ENCODE measurements around the gene PPFIBP2.

Gene PPFIBP2

DNA sequence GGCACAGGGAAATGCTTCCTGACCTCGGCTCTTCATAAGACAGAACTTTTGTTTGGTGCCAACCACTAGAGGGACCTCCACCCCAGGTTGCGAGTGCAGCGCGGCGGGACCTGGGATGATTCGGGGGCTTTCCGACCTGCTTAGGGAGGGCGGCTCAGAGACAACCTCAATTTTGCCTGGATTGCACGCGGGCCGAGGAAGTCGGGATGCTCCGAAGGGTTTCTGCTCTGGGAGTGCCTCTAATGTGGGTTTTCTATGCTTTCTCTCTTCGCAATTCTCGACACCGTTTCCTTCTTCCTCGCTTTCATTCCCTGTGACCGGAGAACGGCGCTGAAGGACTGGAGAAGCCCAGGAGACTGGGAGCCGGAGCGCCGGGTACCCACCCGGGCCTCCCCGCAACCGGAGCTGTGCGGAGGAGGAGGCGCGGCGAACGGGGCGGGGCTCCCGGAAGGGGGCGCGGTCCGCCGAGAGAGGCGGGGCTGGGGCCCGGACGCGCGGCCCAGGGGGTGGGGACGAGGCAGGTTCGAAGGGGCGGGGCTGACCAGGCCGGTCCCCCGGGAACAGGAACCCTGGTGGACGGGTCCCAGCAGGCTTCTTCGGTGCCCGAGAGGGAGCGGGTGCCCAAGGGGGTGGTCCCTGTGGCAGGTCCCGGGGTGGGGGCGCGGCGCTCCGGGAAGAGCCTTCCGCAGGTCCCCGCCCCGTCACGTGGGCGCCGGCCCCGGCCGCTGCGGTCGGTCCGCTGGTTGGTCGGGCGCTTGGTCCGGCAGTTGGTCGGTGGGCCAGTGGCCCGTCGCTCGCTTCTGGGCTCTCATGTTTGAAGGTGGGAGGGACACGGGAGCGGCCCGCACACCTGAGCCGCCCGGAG, at the start of gene PPFIBP2:
Gene PPFIBP2 (plus strand): TSS at position 766 of the 865 bp plus-strand sequence. CDS start 35,477 bp downstream, outside the sequence.
- H3K36me3 ChIP-seq (ENCODE audit: insufficient read depth, low read length), result no peaks in the 10 kb centered on the region
- H2AFZ ChIP-seq (ENCODE audit: low read depth, low read length), result peak within 1 kb of the TSS; percentile 77
- peak within 1 kb of the TSS; percentile 51 for H3K4me3 ChIP-seq (ENCODE audit: low read length)
- H3K27me3 ChIP-seq (ENCODE audit: insufficient read depth, low read length), result peaks cover 34% of the 10 kb centered on the region
- no peaks in the 10 kb centered on the region for H3K9me3 ChIP-seq (ENCODE audit: low read length)
- peaks cover 9% of the 10 kb centered on the region for H3K4me1 ChIP-seq (ENCODE audit: insufficient read depth, low read length)

DNA sequence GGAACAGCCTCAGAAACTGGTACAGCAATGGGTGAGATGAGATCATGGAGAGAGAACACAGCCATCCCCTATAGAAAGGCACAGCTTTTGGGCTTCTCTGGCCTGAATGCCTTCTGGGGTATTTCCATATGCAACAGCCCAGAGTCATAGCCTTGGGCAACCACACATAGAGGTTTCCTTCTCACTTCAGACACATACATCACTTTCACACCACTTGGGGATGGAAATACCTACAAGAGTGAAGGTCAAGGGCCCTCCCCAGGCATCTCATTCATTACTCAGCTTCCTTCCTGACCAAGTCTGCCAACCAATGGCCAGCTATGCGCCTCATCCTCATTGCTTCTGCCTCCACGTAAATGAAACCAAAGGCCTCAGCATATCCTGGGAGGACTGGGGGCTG, 46.1 kb upstream of the PPFIBP2 start:
- H3K36me3 ChIP-seq (ENCODE audit: insufficient read depth, low read length), result no peaks in the 10 kb centered on the region
- H3K9me3 ChIP-seq (ENCODE audit: low read length), result no peaks in the 10 kb centered on the region
- H3K4me1 ChIP-seq (ENCODE audit: insufficient read depth, low read length), result no peaks in the 10 kb centered on the region
- H3K27me3 ChIP-seq (ENCODE audit: insufficient read depth, low read length), result no peaks in the 10 kb centered on the region
- H3K4me3 ChIP-seq (ENCODE audit: low read length), result no peak overlapping the region
- H2AFZ ChIP-seq (ENCODE audit: low read depth, low read length), result no peak overlapping the region

DNA sequence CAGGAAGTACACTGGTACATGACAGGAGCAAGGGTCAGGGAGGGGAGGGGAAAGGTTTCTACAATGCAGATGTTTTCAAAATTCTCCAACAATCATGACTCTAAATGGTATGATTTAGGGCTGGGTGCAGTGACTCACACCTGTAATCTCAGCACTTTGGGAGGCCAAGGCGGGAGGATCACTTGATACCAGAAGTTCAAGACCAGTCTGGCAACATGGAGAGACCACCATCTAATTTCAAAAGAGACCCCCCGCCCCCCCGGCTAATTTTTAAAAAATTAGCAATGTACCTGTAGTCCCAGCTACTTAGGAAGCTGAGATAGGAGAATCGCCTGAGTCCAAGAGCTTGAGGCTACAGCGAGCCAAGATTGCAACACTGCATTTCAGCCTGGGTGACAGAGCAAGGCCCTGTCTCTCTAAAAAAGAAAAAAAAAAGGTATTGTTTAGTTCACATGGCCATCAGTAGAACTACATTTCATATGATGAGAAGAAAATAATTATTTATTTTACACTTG, 44.4 kb upstream of the PPFIBP2 start:
- Histone ChIP-seq H3K4me1 (ENCODE audit: insufficient read depth, low read length) (no peaks in the 10 kb centered on the region), H2AFZ (ENCODE audit: low read depth, low read length) (no peak overlapping the region), H3K4me3 (ENCODE audit: low read length) (no peak overlapping the region), H3K36me3 (ENCODE audit: insufficient read depth, low read length) (no peaks in the 10 kb centered on the region), H3K9me3 (ENCODE audit: low read length) (no peaks in the 10 kb centered on the region), H3K27me3 (ENCODE audit: insufficient read depth, low read length) (no peaks in the 10 kb centered on the region)

DNA sequence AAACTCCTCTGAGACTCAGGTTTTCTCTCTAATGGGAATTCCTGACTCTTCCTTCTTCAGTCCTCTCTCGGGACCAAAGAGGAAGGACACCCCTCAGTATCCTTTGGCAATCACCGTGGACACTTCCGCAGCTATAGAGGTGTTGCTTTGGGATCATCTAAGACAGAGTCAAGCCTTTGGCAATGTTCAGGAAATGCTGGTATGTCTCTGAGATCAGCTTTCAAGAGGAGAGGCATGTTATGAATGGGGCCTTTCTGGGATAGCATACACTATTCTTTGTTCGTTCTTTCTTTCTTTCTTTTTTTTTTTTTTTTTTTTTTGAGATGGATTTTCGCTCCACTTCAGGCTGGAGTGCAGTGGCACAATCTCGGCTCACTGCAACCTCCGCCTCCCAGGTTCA, 42.7 kb upstream of the PPFIBP2 start:
- Histone ChIP-seq H2AFZ (ENCODE audit: low read depth, low read length) (no peak overlapping the region), H3K4me1 (ENCODE audit: insufficient read depth, low read length) (no peaks in the 10 kb centered on the region), H3K36me3 (ENCODE audit: insufficient read depth, low read length) (no peaks in the 10 kb centered on the region), H3K9me3 (ENCODE audit: low read length) (no peaks in the 10 kb centered on the region), H3K4me3 (ENCODE audit: low read length) (no peak overlapping the region), H3K27me3 (ENCODE audit: insufficient read depth, low read length) (no peaks in the 10 kb centered on the region)

DNA sequence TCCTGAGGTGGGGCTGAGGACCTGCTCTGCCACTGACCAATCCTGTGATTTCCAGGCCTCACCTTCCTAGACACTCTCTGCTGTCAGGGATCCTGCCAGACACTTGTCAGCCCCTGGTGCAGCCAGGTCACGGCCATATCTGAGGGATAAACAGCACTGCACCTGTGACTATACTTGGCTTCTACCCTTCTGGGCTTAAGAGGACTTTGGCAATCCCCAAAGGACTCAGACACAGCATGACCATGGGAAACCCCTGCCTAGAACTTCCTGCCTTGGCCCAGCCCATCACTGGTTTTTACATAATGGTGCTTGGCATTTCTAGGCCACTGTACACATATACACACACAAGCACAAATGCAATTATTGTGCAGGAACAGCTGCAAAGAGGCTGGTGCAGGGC, 40.1 kb upstream of the PPFIBP2 start:
- H3K36me3 ChIP-seq (ENCODE audit: insufficient read depth, low read length), result no peaks in the 10 kb centered on the region
- peaks cover 2% of the 10 kb centered on the region for H3K27me3 ChIP-seq (ENCODE audit: insufficient read depth, low read length)
- H3K9me3 ChIP-seq (ENCODE audit: low read length), result no peaks in the 10 kb centered on the region
- H2AFZ ChIP-seq (ENCODE audit: low read depth, low read length), result no peak overlapping the region
- no peak overlapping the region for H3K4me3 ChIP-seq (ENCODE audit: low read length)
- H3K4me1 ChIP-seq (ENCODE audit: insufficient read depth, low read length), result no peaks in the 10 kb centered on the region

DNA sequence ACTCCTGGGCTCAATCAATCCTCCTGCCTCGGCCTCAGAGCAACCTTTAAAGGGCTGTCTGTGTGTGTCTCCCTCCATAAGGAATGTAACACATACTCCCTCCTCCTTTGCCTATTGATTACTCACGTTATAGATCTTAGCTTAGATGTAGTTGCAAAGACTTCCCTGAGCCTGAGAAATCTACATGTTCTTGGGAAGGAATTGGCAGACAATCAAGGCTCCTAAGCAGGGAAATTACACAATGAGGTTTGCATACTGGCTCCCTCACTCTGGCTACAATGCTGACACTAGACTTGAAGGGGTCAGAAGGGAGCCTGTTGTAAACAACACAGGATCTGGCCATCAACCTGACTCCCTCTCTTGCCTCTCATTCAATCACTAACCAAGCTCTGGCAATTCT, 33.7 kb upstream of the PPFIBP2 start:
- Histone ChIP-seq H3K4me3 (ENCODE audit: low read length) (no peak overlapping the region), H2AFZ (ENCODE audit: low read depth, low read length) (no peak overlapping the region), H3K4me1 (ENCODE audit: insufficient read depth, low read length) (no peaks in the 10 kb centered on the region), H3K27me3 (ENCODE audit: insufficient read depth, low read length) (peaks cover 2% of the 10 kb centered on the region), H3K9me3 (ENCODE audit: low read length) (no peaks in the 10 kb centered on the region), H3K36me3 (ENCODE audit: insufficient read depth, low read length) (no peaks in the 10 kb centered on the region)

DNA sequence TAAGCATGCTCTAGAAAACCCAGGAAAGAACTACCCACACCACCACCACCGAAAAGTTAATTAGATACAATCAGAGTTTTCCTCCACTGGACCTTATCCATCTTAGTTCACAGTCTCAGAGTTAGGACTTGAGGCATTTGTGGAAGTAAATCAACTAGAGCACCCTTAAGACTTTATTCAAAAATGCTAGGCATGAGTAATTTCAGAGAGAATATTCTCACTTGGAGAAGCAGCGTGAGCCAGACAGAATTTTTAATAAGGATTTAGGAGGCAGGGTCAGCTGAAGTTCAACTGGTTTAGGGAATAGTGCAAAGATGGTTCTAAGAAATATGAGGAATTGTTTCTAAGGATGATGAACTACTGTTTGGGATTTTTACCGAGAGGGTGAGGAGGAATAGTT, 29.7 kb upstream of the PPFIBP2 start:
- no peaks in the 10 kb centered on the region for H3K9me3 ChIP-seq (ENCODE audit: low read length)
- H2AFZ ChIP-seq (ENCODE audit: low read depth, low read length), result no peak overlapping the region
- no peaks in the 10 kb centered on the region for H3K36me3 ChIP-seq (ENCODE audit: insufficient read depth, low read length)
- H3K4me1 ChIP-seq (ENCODE audit: insufficient read depth, low read length), result no peaks in the 10 kb centered on the region
- H3K27me3 ChIP-seq (ENCODE audit: insufficient read depth, low read length), result no peaks in the 10 kb centered on the region
- no peak overlapping the region for H3K4me3 ChIP-seq (ENCODE audit: low read length)

DNA sequence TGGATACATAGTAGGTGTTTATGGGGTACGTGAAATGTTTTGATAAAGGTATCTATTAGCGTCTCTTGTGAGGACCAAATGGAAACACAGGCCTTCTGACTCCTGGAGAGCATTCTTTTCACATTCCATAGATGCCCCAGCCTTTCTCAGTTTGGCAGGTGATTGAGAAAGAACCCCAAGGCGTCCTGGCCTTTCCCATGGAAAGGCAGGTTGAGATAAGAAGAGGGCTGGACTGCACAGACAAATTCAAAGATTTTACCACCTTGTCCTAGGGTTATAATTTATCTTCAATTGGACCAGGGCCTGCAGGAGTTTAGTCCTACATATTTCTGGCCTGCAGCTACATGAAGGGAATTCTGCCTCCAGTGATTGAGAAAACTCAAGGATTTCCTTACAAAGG, 29.2 kb upstream of the PPFIBP2 start:
- H3K4me3 ChIP-seq (ENCODE audit: low read length), result no peak overlapping the region
- H3K27me3 ChIP-seq (ENCODE audit: insufficient read depth, low read length), result no peaks in the 10 kb centered on the region

DNA sequence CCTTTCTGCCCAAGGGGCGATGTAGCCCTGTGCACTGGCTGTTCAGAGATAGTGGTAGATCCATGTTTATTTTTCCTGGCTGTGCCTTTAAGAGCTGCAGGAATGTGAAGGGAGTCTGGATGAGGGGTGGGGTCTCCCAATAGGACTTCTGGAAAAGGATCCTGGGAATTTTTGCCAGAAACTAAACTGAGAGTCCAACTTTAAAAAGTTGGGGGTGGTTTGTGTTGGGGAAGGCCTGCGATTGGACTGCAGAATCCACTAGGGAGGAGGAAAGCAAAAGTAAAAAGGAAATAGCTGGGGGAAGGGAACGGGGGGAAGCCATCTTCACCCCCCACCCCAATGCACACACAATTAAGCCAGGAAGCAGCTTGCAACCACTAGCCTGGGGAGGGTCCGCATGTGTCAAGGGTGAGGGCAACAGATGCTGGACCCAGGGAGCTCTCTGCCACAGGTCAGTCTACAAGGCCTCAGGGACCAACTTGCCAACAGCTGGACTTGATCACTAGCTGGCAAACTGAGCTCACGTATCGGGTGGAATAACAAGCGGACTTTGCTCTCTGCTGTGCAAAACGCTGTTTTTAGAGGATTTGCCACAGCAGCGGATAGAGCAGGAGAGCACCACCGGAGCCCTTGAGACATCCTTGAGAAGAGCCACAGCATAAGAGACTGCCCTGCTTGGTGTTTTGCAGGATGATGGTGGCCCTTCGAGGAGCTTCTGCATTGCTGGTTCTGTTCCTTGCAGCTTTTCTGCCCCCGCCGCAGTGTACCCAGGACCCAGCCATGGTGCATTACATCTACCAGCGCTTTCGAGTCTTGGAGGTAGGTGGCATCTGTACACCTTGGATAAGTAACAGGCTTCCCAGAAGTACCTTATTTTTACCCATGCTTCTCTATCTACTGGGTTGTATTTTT, 28.4 kb upstream of the PPFIBP2 start, which contains the start of gene OLFML1:
Gene OLFML1 (plus strand): TSS at position 321 of the 912 bp plus-strand sequence. CDS start 370 bp downstream, at position 691.
- Histone ChIP-seq H2AFZ (ENCODE audit: low read depth, low read length) (no peak within 1 kb of the TSS), H3K9me3 (ENCODE audit: low read length) (no peaks in the 10 kb centered on the region), H3K27me3 (ENCODE audit: insufficient read depth, low read length) (no peaks in the 10 kb centered on the region), H3K4me1 (ENCODE audit: insufficient read depth, low read length) (peaks cover 2% of the 10 kb centered on the region), H3K36me3 (ENCODE audit: insufficient read depth, low read length) (no peaks in the 10 kb centered on the region), H3K4me3 (ENCODE audit: low read length) (no peak within 1 kb of the TSS)

More for the DNA sequence above, 29.2 kb upstream of the PPFIBP2 start:
- Histone ChIP-seq H3K4me1 (ENCODE audit: insufficient read depth, low read length) (no peaks in the 10 kb centered on the region), H3K9me3 (ENCODE audit: low read length) (no peaks in the 10 kb centered on the region), H3K36me3 (ENCODE audit: insufficient read depth, low read length) (no peaks in the 10 kb centered on the region), H2AFZ (ENCODE audit: low read depth, low read length) (no peak overlapping the region)

DNA sequence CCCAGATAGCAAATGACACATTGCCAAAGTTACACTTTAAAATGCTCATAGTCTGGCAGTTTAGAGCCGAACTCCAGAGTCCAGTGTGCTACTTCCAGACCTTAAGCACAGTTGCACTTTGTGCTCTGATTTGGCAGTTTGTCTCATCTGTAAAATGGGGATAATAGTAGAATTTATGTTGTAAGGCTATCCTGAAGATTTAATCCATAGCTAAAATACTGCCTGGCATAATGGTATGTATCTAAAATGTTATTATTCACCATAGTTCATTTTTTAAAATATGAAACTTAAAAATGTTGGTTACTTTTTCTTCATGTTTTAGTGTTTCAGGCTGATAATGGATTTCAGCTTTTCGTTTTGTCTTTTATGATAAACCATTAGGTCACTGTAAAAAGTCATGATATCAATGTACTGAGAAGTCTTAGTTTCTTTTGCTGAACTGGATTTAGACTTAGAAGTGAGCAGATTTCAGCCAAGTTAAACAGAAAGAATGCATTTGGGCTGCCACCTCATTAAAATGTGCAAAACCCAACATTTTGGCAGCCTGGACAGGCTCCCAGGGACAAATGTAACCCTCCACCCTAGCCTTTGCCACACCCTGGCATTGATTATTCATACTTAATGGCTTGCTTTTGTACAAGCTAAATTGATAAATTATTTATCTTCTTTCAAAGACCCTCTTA, 27.6 kb upstream of the PPFIBP2 start:
- Histone ChIP-seq H3K27me3 (ENCODE audit: insufficient read depth, low read length) (no peaks in the 10 kb centered on the region), H3K9me3 (ENCODE audit: low read length) (no peaks in the 10 kb centered on the region), H3K4me3 (ENCODE audit: low read length) (no peak overlapping the region), H3K36me3 (ENCODE audit: insufficient read depth, low read length) (no peaks in the 10 kb centered on the region), H2AFZ (ENCODE audit: low read depth, low read length) (no peak overlapping the region), H3K4me1 (ENCODE audit: insufficient read depth, low read length) (peaks cover 5% of the 10 kb centered on the region)

DNA sequence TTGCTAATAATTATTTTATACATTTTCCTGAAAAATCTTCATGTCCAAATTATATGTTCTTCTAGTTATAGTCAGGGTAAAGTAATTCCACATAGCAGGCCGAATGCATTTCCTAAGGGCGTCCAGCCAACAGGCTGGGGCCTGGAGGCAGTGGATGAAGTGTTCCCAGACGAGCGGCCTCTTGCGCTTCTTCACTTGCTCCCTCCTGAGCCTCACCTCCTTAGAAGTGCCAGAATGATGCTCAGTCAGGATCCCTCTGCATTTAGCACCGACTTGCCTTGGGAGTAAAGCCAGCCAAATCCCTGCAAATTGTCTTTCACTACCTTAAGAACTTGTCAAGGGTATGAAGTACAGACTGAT, 27.0 kb upstream of the PPFIBP2 start:
- Histone ChIP-seq H2AFZ (ENCODE audit: low read depth, low read length) (no peak overlapping the region), H3K36me3 (ENCODE audit: insufficient read depth, low read length) (no peaks in the 10 kb centered on the region), H3K9me3 (ENCODE audit: low read length) (no peaks in the 10 kb centered on the region), H3K4me1 (ENCODE audit: insufficient read depth, low read length) (peaks cover 8% of the 10 kb centered on the region), H3K4me3 (ENCODE audit: low read length) (no peak overlapping the region), H3K27me3 (ENCODE audit: insufficient read depth, low read length) (no peaks in the 10 kb centered on the region)

DNA sequence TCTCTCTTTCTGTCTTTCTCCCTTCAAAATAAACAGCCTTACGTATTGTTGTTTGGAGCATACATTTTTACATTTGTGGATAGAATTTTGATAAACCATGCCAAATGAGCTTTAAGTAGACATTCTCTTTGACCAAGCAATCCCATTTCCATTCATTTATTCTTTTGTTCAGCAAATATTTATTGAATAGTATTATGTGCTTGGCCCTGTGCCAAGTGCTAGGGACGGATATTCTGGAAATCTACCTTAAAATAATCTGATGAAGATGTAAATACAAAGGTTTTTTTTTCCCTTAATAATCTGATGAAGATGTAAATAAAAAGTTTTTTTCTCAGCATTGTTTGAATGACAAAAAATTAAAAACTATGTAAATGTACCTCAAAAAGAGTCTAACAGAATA, 26.4 kb upstream of the PPFIBP2 start:
- H3K4me1 ChIP-seq (ENCODE audit: insufficient read depth, low read length), result peaks cover 8% of the 10 kb centered on the region
- no peaks in the 10 kb centered on the region for H3K9me3 ChIP-seq (ENCODE audit: low read length)
- no peaks in the 10 kb centered on the region for H3K27me3 ChIP-seq (ENCODE audit: insufficient read depth, low read length)
- H3K4me3 ChIP-seq (ENCODE audit: low read length), result no peak overlapping the region
- H3K36me3 ChIP-seq (ENCODE audit: insufficient read depth, low read length), result no peaks in the 10 kb centered on the region
- H2AFZ ChIP-seq (ENCODE audit: low read depth, low read length), result no peak overlapping the region

Data from neuron (in vitro differentiated cells).